Trophoblast cell (in vitro differentiated cells and primary cell): Measurements from ENCODE around the gene ZG16.
"Not testable (repeated sequence)": the region's sequence is repeated elsewhere in the genome, so short reads cannot be mapped to it uniquely, and the experiment has no call there.

ENCODE experiments used
- DNase-seq, 2 donors: peaks; one replicate each; pipeline ENCODE4 v3.0.0-alpha.2; 2016
- H2AFZ ChIP-seq: 2 replicates; pipeline ENCODE4 v1.6.1; 2013; ENCODE audit warnings: low read length, moderate library complexity, mild to moderate bottlenecking; ENCODE audit not compliant: insufficient read depth, poor library complexity
- H2AK5ac ChIP-seq: 2 replicates; pipeline ENCODE4 v1.6.1; 2013; ENCODE audit warnings: mild to moderate bottlenecking, low read length
- H2BK120ac ChIP-seq: 2 replicates; pipeline ENCODE4 v1.6.1; 2013; ENCODE audit warnings: low read length, mild to moderate bottlenecking, moderate library complexity; ENCODE audit not compliant: insufficient read depth, poor library complexity
- H2BK12ac ChIP-seq: 2 replicates; pipeline ENCODE4 v1.6.1; 2013; ENCODE audit warnings: mild to moderate bottlenecking, low read length, moderate library complexity
- H2BK5ac ChIP-seq: 2 replicates; pipeline ENCODE4 v1.6.1; 2013; ENCODE audit warnings: low read length, low read depth, moderate library complexity, mild to moderate bottlenecking; ENCODE audit not compliant: poor library complexity
- H3K14ac ChIP-seq: 2 replicates; pipeline ENCODE4 v1.6.1; 2013; ENCODE audit warnings: mild to moderate bottlenecking, low read length
- H3K18ac ChIP-seq: 2 replicates; pipeline ENCODE4 v1.6.1; 2013; ENCODE audit warnings: mild to moderate bottlenecking, low read length
- H3K23ac ChIP-seq: 2 replicates; pipeline ENCODE4 v1.6.1; 2013; ENCODE audit warnings: low read length
- H3K27ac ChIP-seq: 2 replicates; pipeline ENCODE4 v1.5.1; 2013; ENCODE audit warnings: low read depth, mild to moderate bottlenecking, inconsistent platforms, low read length, moderate library complexity
- H3K27me3 ChIP-seq: 2 replicates; pipeline ENCODE4 v1.6.1; 2013; ENCODE audit warnings: inconsistent platforms, mild to moderate bottlenecking, low read length, moderate library complexity; ENCODE audit not compliant: insufficient read depth
- H3K36me3 ChIP-seq, 2 experiments: 1 replicate in 1 of 2; 2 replicates in 1 of 2; pipeline ENCODE4 v1.6.1; 2013; ENCODE audit warnings: low read length in 2 of 2, mild to moderate bottlenecking in 2 of 2, moderate library complexity in 1 of 2; ENCODE audit not compliant: insufficient read depth in 2 of 2, control insufficient read depth in 1 of 2
- H3K4ac ChIP-seq: 2 replicates; pipeline ENCODE4 v1.6.1; 2013; ENCODE audit warnings: low read depth, mild to moderate bottlenecking, low read length, moderate library complexity
- H3K4me1 ChIP-seq, 2 experiments: 1 replicate in 1 of 2; 2 replicates in 1 of 2; pipeline ENCODE4 v1.6.1; 2013; ENCODE audit warnings: low read length in 2 of 2, mild to moderate bottlenecking in 2 of 2, moderate library complexity in 1 of 2; ENCODE audit not compliant: insufficient read depth in 2 of 2, control insufficient read depth in 1 of 2
- H3K4me2 ChIP-seq: 2 replicates; pipeline ENCODE4 v1.6.1; 2013; ENCODE audit warnings: inconsistent platforms, mild to moderate bottlenecking, low read length, moderate library complexity
- H3K4me3 ChIP-seq: 2 replicates; pipeline ENCODE4 v1.5.1; 2013; ENCODE audit warnings: mild to moderate bottlenecking, low read depth, low read length, inconsistent platforms
- H3K79me1 ChIP-seq: one replicate; pipeline ENCODE4 v1.6.1; 2013; ENCODE audit warnings: low read length
- H3K79me2 ChIP-seq: 2 replicates; pipeline ENCODE4 v1.6.1; 2013; ENCODE audit warnings: low read length, mild to moderate bottlenecking; ENCODE audit not compliant: control insufficient read depth, insufficient read depth, poor library complexity
- H3K9ac ChIP-seq: 2 replicates; pipeline ENCODE4 v1.6.1; 2013; ENCODE audit warnings: mild to moderate bottlenecking, low read length
- H3K9me3 ChIP-seq: 2 replicates; pipeline ENCODE4 v1.6.1; 2013; ENCODE audit warnings: low read depth, mild to moderate bottlenecking, control low read depth, inconsistent platforms, low read length; ENCODE audit not compliant: insufficient read depth
- H4K12ac ChIP-seq: 2 replicates; pipeline ENCODE4 v1.6.1; 2013; ENCODE audit warnings: low read depth, mild to moderate bottlenecking, low read length, moderate library complexity
- H4K8ac ChIP-seq: 2 replicates; pipeline ENCODE4 v1.6.1; 2013; ENCODE audit warnings: low read depth, mild to moderate bottlenecking, low read length, moderate library complexity
- H4K91ac ChIP-seq: one replicate; pipeline ENCODE4 v1.6.1; 2013; ENCODE audit warnings: low read depth, mild to moderate bottlenecking, low read length, moderate library complexity
- WGBS: extraction: QIAGEN DNeasy Blood & Tissue Kit; methylation state at CpG from one replicate; pipeline ENCODE4 v1.1.7; 2013; ENCODE audit warnings: missing lambda C conversion rate; ENCODE audit not compliant: insufficient read length, insufficient coverage; ENCODE audit errors: extremely low coverage; 5-methylcytosine and 5-hydroxymethylcytosine counted together

The ZG16 gene

GRCh38 chr16:29753516-29753915 is 24.5 kb upstream of the ZG16 start:
- no peaks in the 10 kb centered on the region for H3K36me3 ChIP-seq
- no peak overlapping the region for H3K23ac ChIP-seq
- no peak overlapping the region for H2BK5ac ChIP-seq
- H3K9me3 ChIP-seq: no peaks in the 10 kb centered on the region
- H3K79me1 ChIP-seq: no peaks in the 10 kb centered on the region
- no peak for DNase-seq
- no peak overlapping the region for H3K14ac ChIP-seq
- H3K4me3 ChIP-seq: no peak overlapping the region
- H3K79me2 ChIP-seq: no peaks in the 10 kb centered on the region
- H3K18ac ChIP-seq: no peak overlapping the region
- no peak overlapping the region for H3K27ac ChIP-seq
- peaks cover 0 to 2% of the 10 kb centered on the region in 2 experiments for H3K4me1 ChIP-seq
- WGBS: no CpG with 5 or more reads among the region's 1 CpG
- H3K4ac ChIP-seq: no peak overlapping the region
- no peak overlapping the region for H3K9ac ChIP-seq
- H2BK120ac ChIP-seq: no peak overlapping the region
- H2AK5ac ChIP-seq: no peak overlapping the region
- H4K91ac ChIP-seq: no peak overlapping the region
- H4K12ac ChIP-seq: no peak overlapping the region
- H3K27me3 ChIP-seq: no peaks in the 10 kb centered on the region
- no peak overlapping the region for H2AFZ ChIP-seq
- H2BK12ac ChIP-seq: no peak overlapping the region
- H3K4me2 ChIP-seq: no peak overlapping the region
- H4K8ac ChIP-seq: no peak overlapping the region

DNA sequence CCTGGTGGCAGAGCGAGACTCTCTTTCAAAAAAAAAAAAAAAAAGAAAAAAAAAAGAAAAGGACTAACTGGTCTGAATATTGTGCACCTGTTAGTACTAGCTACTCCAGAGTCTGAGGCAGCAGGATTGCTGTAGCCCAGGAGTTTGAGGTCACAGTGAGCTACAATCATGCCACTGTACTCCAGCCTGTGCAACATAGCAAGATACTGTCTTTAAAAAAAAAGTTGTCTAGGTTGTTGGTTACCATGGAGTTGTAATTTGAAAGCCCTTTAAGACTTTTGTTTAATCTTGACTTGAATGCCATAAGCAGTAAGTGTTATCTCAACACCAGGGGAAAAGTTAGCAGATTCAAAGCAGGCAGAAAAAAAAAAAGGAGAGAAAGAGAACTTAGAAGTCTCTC is 21.4 kb upstream of the ZG16 start:
- Histone ChIP-seq H3K79me1 (no peaks in the 10 kb centered on the region), H2BK120ac (no peak overlapping the region), H2BK12ac (no peak overlapping the region), H3K9me3 (no peaks in the 10 kb centered on the region), H3K4me3 (no peak overlapping the region), H3K14ac (no peak overlapping the region), H3K4ac (no peak overlapping the region), H4K12ac (no peak overlapping the region), H4K8ac (no peak overlapping the region), H3K4me2 (no peak overlapping the region), H2AK5ac (no peak overlapping the region), H4K91ac (no peak overlapping the region), H3K4me1 (peaks cover 5% of the 10 kb centered on the region in 2 experiments), H2AFZ (no peak overlapping the region), H2BK5ac (no peak overlapping the region), H3K9ac (no peak overlapping the region), H3K79me2 (no peaks in the 10 kb centered on the region), H3K27ac (no peak overlapping the region), H3K27me3 (no peaks in the 10 kb centered on the region), H3K23ac (no peak overlapping the region), H3K36me3 (no peaks in the 10 kb centered on the region), H3K18ac (no peak overlapping the region)
- WGBS: no CpG with 5 or more reads among the region's 1 CpG
- no peak for DNase-seq

- not testable (repeated sequence) for H2BK120ac ChIP-seq, H4K91ac ChIP-seq, H2AK5ac ChIP-seq, H2BK5ac ChIP-seq, H3K4me3 ChIP-seq, H3K27me3 ChIP-seq, H3K4ac ChIP-seq, H3K14ac ChIP-seq, H3K9me3 ChIP-seq, H3K79me2 ChIP-seq, H3K23ac ChIP-seq, H3K9ac ChIP-seq, H3K27ac ChIP-seq, H3K4me1 ChIP-seq, H2AFZ ChIP-seq, H3K18ac ChIP-seq, H2BK12ac ChIP-seq, H4K12ac ChIP-seq, H3K36me3 ChIP-seq, H4K8ac ChIP-seq, H3K79me1 ChIP-seq, H3K4me2 ChIP-seq, DNase-seq
- no CpG with 5 or more reads among the region's 8 CpGs for WGBS
These were observed 21.0 kb upstream of the ZG16 start for GRCh38 chr16:29757086-29757485.

DNA sequence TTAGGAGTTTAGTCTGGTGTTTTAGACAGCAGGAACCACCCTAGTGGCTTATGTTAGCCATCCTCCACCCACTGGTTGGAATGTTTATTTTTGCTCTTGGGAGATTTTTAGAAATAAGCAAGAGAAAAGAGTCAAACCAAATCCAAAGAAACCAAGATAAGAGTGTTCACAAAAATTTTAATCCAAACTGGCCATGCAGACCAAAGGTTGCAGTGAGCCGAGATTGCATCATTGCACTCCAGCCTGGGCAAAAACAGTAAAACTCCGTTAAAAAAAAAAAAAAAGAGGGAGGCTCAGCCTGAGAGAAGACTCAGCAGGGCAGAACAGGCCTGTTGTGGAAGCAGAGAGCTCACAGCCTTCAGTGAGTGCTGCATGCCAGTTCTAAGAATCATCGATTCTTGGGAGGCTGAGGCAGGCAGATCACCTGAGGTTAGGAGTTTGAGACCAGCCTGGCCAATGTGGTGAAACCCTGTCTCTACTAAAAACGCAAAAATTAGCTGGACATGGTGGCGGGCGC is 20.0 kb upstream of the ZG16 start:
- no peak overlapping the region for H4K91ac ChIP-seq
- H2BK12ac ChIP-seq: no peak overlapping the region
- H3K4me1 ChIP-seq: peaks cover 5% of the 10 kb centered on the region in 2 experiments
- H3K4me3 ChIP-seq: no peak overlapping the region
- no peaks in the 10 kb centered on the region for H3K79me1 ChIP-seq
- H3K23ac ChIP-seq: no peak overlapping the region
- H3K27me3 ChIP-seq: no peaks in the 10 kb centered on the region
- no peak overlapping the region for H3K9ac ChIP-seq
- no peaks in the 10 kb centered on the region for H3K79me2 ChIP-seq
- WGBS: no CpG with 5 or more reads among the region's 6 CpGs
- H3K14ac ChIP-seq: no peak overlapping the region
- no peak overlapping the region for H4K12ac ChIP-seq
- no peak overlapping the region for H2AK5ac ChIP-seq
- H3K27ac ChIP-seq: no peak overlapping the region
- no peak for DNase-seq
- no peaks in the 10 kb centered on the region for H3K9me3 ChIP-seq
- H2BK120ac ChIP-seq: no peak overlapping the region
- H2BK5ac ChIP-seq: no peak overlapping the region
- no peak overlapping the region for H2AFZ ChIP-seq
- H3K36me3 ChIP-seq: no peaks in the 10 kb centered on the region
- no peak overlapping the region for H3K4ac ChIP-seq
- H3K18ac ChIP-seq: no peak overlapping the region
- no peak overlapping the region for H4K8ac ChIP-seq
- H3K4me2 ChIP-seq: no peak overlapping the region
